GM12878 (cell line): Measurements from ENCODE around the gene LSM14B. TPM values are rescaled to one million over a fixed set of nuclear protein-coding genes. Genes with fewer than 3 reads are reported as not detected.

Experiments
- ATAC-seq: fragments of 200-7000 bp; cut with Tn5 transposase; 3 replicates; pipeline ENCODE4 v1.9.1; 2020; ENCODE audit warnings: mild to moderate bottlenecking, moderate library complexity
- BruUV-seq: library from RNA; stranded (reverse); fragments of 400-500 nt; replicated peaks from 2 replicates; lab custom pipeline; 2021; lab: Mats Ljungman, UMichigan
- CTCF ChIA-PET: fragments of 300-600 bp; sonication (Branson Sonifier 250); formaldehyde crosslinking; extraction: SDS; loops from one replicate; lab custom pipeline; 2021; ENCODE audit warnings: inconsistent platforms; lab: Yijun Ruan, JAX
- POLR2A ChIA-PET: fragments of 350-600 bp; formaldehyde crosslinking; extraction: SDS; loops from one replicate; lab custom pipeline; 2021; ENCODE audit warnings: inconsistent platforms; lab: Charles Lee
- RAD21 ChIA-PET: fragments of 300-600 bp; sonication (Branson Sonifier 250); formaldehyde crosslinking; loops from one replicate; lab custom pipeline; 2023; ENCODE audit warnings: antibody characterized with exemption; ENCODE audit not compliant: unreplicated experiment; lab: Charles Lee
- SMC1A ChIA-PET: fragments of 300-600 bp; sonication (Branson Sonifier 250); formaldehyde crosslinking; loops from one replicate; lab custom pipeline; 2023; ENCODE audit not compliant: unreplicated experiment, uncharacterized antibody; lab: Charles Lee
- DNase-seq: peaks from one replicate; pipeline ENCODE4 v3.0.0-alpha.2; 2011; ENCODE audit warnings: low read depth, low spot score
- FAIRE-seq: peaks from 3 replicates; lab custom pipeline; 2011; peaks lifted over from hg19 to GRCh38; lab: Jason Lieb, UNC
- H2AFZ ChIP-seq: 2 replicates; pipeline ENCODE4 v1.6.0; 2011; ENCODE audit warnings: low read depth, low read length, control low read depth; ENCODE audit not compliant: control insufficient read depth
- H3K27ac ChIP-seq: 2 replicates; pipeline ENCODE4 v1.5.1; 2011; ENCODE audit warnings: control low read depth; ENCODE audit not compliant: control insufficient read depth, insufficient read depth
- H3K27me3 ChIP-seq, 2 experiments: replicated peaks in 1 of 2; 2 replicates each; pipeline versions ENCODE4 v1.6.0 to v1.6.1; 2011; ENCODE audit warnings: low read length in 1 of 2; ENCODE audit not compliant: control insufficient read depth in 2 of 2, insufficient read depth in 2 of 2
- H3K36me3 ChIP-seq, 2 experiments: 2 replicates each; pipeline ENCODE4 v1.5.1; 2011; ENCODE audit warnings: low read length in 1 of 2; ENCODE audit not compliant: control insufficient read depth in 2 of 2, insufficient read depth in 2 of 2
- H3K4me1 ChIP-seq: 2 replicates; pipeline ENCODE4 v1.6.1; 2011; ENCODE audit warnings: mild to moderate bottlenecking, low read length, moderate library complexity, mixed read lengths; ENCODE audit not compliant: control insufficient read depth, insufficient read depth
- H3K4me2 ChIP-seq: 2 replicates; pipeline ENCODE4 v1.6.0; 2011; ENCODE audit warnings: control low read depth; ENCODE audit not compliant: control insufficient read depth, insufficient read depth
- H3K4me3 ChIP-seq: fragments of 200-600 bp; sonication (generic); 2 replicates; pipeline ENCODE4 v1.5.1; 2016
- H3K79me2 ChIP-seq: 2 replicates; pipeline ENCODE4 v1.6.0; 2011; ENCODE audit warnings: low read length; ENCODE audit not compliant: control insufficient read depth, insufficient read depth
- H3K9ac ChIP-seq: 2 replicates; pipeline ENCODE4 v1.8.0; 2011; ENCODE audit warnings: low read length, control low read depth, mixed read lengths; ENCODE audit not compliant: control insufficient read depth, insufficient read depth
- H3K9me3 ChIP-seq: replicated peaks from 3 replicates; pipeline ENCODE4 v1.5.1; 2011; ENCODE audit warnings: mild to moderate bottlenecking, low read length; ENCODE audit not compliant: control insufficient read depth, insufficient read depth
- H4K20me1 ChIP-seq: 2 replicates; pipeline ENCODE4 v1.6.0; 2011; ENCODE audit not compliant: control insufficient read depth, insufficient read depth
- ASH2L ChIP-seq: fragments of 300-600, 200-600 bp; sonication (generic); IDR thresholded peaks from 2 replicates; pipeline ENCODE4 v1.6.1; 2017; ENCODE audit warnings: low read depth, mild to moderate bottlenecking, borderline replicate concordance
- ATF7 ChIP-seq: fragments of 450-650 bp; IDR thresholded peaks from 2 replicates; pipeline ENCODE4 v1.6.1; 2016; ENCODE audit warnings: low read depth, mild to moderate bottlenecking
- CBFB ChIP-seq: IDR thresholded peaks from 2 replicates; pipeline ENCODE4 v1.6.1; 2016; ENCODE audit warnings: antibody characterized with exemption, low read depth
- E4F1 ChIP-seq: fragments of 450-650 bp; IDR thresholded peaks from 2 replicates; pipeline ENCODE4 v1.6.1; 2018; ENCODE audit warnings: borderline replicate concordance, mild to moderate bottlenecking; ENCODE audit not compliant: partially characterized antibody
- IKZF1 ChIP-seq: fragments of 450-650 bp; conservative IDR thresholded peaks from 2 replicates; pipeline ENCODE4 v1.6.1; 2017; ENCODE audit warnings: antibody characterized with exemption, mild to moderate bottlenecking
- KLF5 ChIP-seq: fragments of 450-650 bp; IDR thresholded peaks from 2 replicates; pipeline ENCODE4 v1.6.1; 2014; ENCODE audit warnings: mild to moderate bottlenecking; ENCODE audit not compliant: partially characterized antibody
- MAX ChIP-seq: IDR thresholded peaks from 2 replicates; pipeline ENCODE4 v1.6.1; 2012; ENCODE audit warnings: low read depth, low read length, improper control_type of control experiment
- MEF2A ChIP-seq: IDR thresholded peaks from 2 replicates; pipeline ENCODE4 v1.6.1; 2011; ENCODE audit warnings: low read depth, mild to moderate bottlenecking, low read length, moderate library complexity; ENCODE audit not compliant: insufficient read depth
- NKRF ChIP-seq: fragments of 450-650 bp; conservative IDR thresholded peaks from 2 replicates; pipeline ENCODE4 v1.6.1; 2017; ENCODE audit warnings: mild to moderate bottlenecking, moderate library complexity
- PKNOX1 ChIP-seq: fragments of 450-650 bp; IDR thresholded peaks from 2 replicates; pipeline ENCODE4 v1.6.1; 2016; ENCODE audit warnings: mild to moderate bottlenecking
- POLR2AphosphoS5 ChIP-seq: IDR thresholded peaks from 2 replicates; pipeline ENCODE4 v1.6.1; 2011; ENCODE audit warnings: mild to moderate bottlenecking, low read length, inconsistent platforms
- SREBF2 ChIP-seq: IDR thresholded peaks from 2 replicates; pipeline ENCODE4 v1.6.1; 2012; ENCODE audit warnings: mild to moderate bottlenecking, low read length
- WGBS: methylation state at CpG from one replicate; pipeline ENCODE4 v1.1.6; 2016; ENCODE audit warnings: low lambda C conversion rate; ENCODE audit not compliant: insufficient replicate concordance, insufficient coverage; ENCODE audit errors: missing lambda C conversion rate; 5-methylcytosine and 5-hydroxymethylcytosine counted together
- in situ Hi-C: fragments of 300-500 bp; cut with MboI; formaldehyde crosslinking; loops from 9 replicates; pipeline ENCODE4 v1.14.3; 2018; ENCODE audit warnings: mixed read lengths
- intact Hi-C: fragments of 100-400 bp; cut with micrococcal nuclease; formaldehyde crosslinking; loops from one replicate; pipeline ENCODE4 v1.14.2; 2022; ENCODE audit not compliant: unreplicated experiment
- polyA plus RNA-seq, 11 experiments: library from polyadenylated mRNA; depleted of rRNA in 4 of 11; unstranded in 6 of 11; stranded (reverse) in 5 of 11; fragments of >200 nt; fragmentation: Nextera tagmentation in 4 of 11; fragmentation: Illumina TruSeq in 1 of 11; extraction: Ambion mirVana in 4 of 11; extraction: Trizol in 1 of 11; gene quantifications; 1 replicate in 1 of 11; 2 replicates in 10 of 11; pipeline versions ENCODE4 v1.2.1 to v1.2.3, GENCODE V29; 2011 to 2016; ENCODE audit warnings: inconsistent platforms in 2 of 11, missing spikeins in 2 of 11, low read depth in 1 of 11
- total RNA-seq, 4 experiments: library from RNA; depleted of rRNA in 3 of 4; stranded (reverse); fragments of >200 nt in 3 of 4; fragmentation: Illumina TruSeq in 1 of 4; extraction: Trizol in 1 of 4; gene quantifications; 2 replicates each; pipeline versions ENCODE4 v1.2.1 to v1.2.3, GENCODE V29; 2013 to 2021

Gene LSM14B
- total and polyA plus RNA-seq, 10 of the 15 experiments (the other 5 are each of a cell fraction or from before 2014, with no cell fraction given): 0.56 to 34.3 (median 15.6) TPM

GRCh38 chr20:62141043-62141396, 18.7 kb downstream of the LSM14B start:
- H3K27ac ChIP-seq: peak overlapping the region; percentile 32; the same call in 1 of the 2 replicates
- POLR2A ChIA-PET: interaction anchor here (0.6 to 1.7 kb wide), 3 partner anchors 14 to 50 kb away, joined by 3 to 5 read pairs (median 3); no protein-coding TSS in a partner anchor
- ATAC-seq: no peak
- RAD21 ChIA-PET: interaction anchor here (0.8 to 1.9 kb wide), 3 partner anchors 19 to 130 kb away, joined by 3 to 16 read pairs (median 7); partner anchors contain the start of gene LSM14B
- CTCF ChIA-PET: interaction anchor here (1.1 to 1.8 kb wide), 5 partner anchors 9 to 132 kb away, joined by 4 to 26 read pairs (median 6); partner anchors contain the start of gene LSM14B
- H3K9ac ChIP-seq: peak overlapping the region; percentile 90
- H2AFZ ChIP-seq: no peak overlapping the region
- no peaks in the 10 kb centered on the region for H3K9me3 ChIP-seq
- H3K4me3 ChIP-seq: peak overlapping the region; percentile 93
- peaks cover 16% of the 10 kb centered on the region for H4K20me1 ChIP-seq
- peaks cover 29 to 43% of the 10 kb centered on the region in 2 experiments for H3K36me3 ChIP-seq
- no peaks in the 10 kb centered on the region for H3K27me3 ChIP-seq
- intact Hi-C loops: loop anchor here (5.0 kb wide), 1 partner anchor 79 kb away; no protein-coding TSS in a partner anchor
- peaks cover 66% of the 10 kb centered on the region for H3K79me2 ChIP-seq
- SMC1A ChIA-PET: interaction anchor here (0.9 to 2.0 kb wide), 4 partner anchors 14 to 130 kb away, joined by 4 to 14 read pairs (median 6); no protein-coding TSS in a partner anchor
- in situ Hi-C loops: no loop called here
- TF ChIP-seq KLF5: no peak
- TF ChIP-seq ATF7: no peak
- no peak for TF ChIP-seq NKRF
- no peak for TF ChIP-seq ASH2L
- no peak for TF ChIP-seq MAX
- TF ChIP-seq PKNOX1: no peak
- no peak for TF ChIP-seq MEF2A
- no peak for TF ChIP-seq SREBF2
- no peak for TF ChIP-seq E4F1
- no peak for TF ChIP-seq IKZF1
- TF ChIP-seq POLR2AphosphoS5: no peak
- no peak for TF ChIP-seq CBFB
- TF ChIP-seq, all 136 proteins: peak for 0
- Histone ChIP-seq H3K4me1 (peaks cover 12% of the 10 kb centered on the region), H3K4me2 (peak overlapping the region; percentile 95)
- FAIRE-seq: peak; percentile 57
- BruUV-seq: no TSS peak
- DNase-seq: no peak
- 54% methylated on average over 7 of the region's 7 CpGs for WGBS
